ENCODE data around the gene MRPL40. TPM values are rescaled to one million over a fixed set of nuclear protein-coding genes. Genes with fewer than 3 reads are reported as not detected.

MRPL40 gene
- total RNA-seq, 1 experiment from 2014 or later = 40.1 TPM

- peak overlapping the region; percentile 81 for H3K4me2 ChIP-seq (ENCODE audit: low read length)
- RAD21 ChIA-PET (ENCODE audit: low non-redundant PET in 1 of 2, low total read pairs in 2 of 2, uncharacterized antibody in 2 of 2, unreplicated experiment in 2 of 2) = no interaction called here
- peaks cover 8 to 36% of the 10 kb centered on the region in 2 experiments for H3K36me3 ChIP-seq (ENCODE audit: control insufficient read depth in 1 of 2, insufficient read depth in 2 of 2, low read length in 2 of 2)
- H2AFZ ChIP-seq (ENCODE audit: low read depth, low read length, poor library complexity, severe bottlenecking) = no peak overlapping the region
- peak overlapping the region; percentile 93 for H3K9ac ChIP-seq (ENCODE audit: low read length)
- no peak for DNase-seq (ENCODE audit: low read depth, low spot score)
- H3K79me2 ChIP-seq (ENCODE audit: insufficient read depth, low read length) = peaks cover 88% of the 10 kb centered on the region
- no TSS peak for BruUV-seq (replicated peaks)
- no peaks in the 10 kb centered on the region for H3K9me2 ChIP-seq (ENCODE audit: insufficient read depth)
- H4K20me1 ChIP-seq (ENCODE audit: insufficient read depth) = peaks cover 9% of the 10 kb centered on the region; the same call in 1 of the 2 replicates
- ATAC-seq = no peak
- CTCF ChIA-PET = interaction anchor here (0.8 to 1.8 kb wide), 3 partner anchors 152 to 298 kb away, joined by 3 to 8 read pairs (median 5); partner anchors contain the start of gene SLC25A1
- no peak overlapping the region for H3K27ac ChIP-seq (ENCODE audit: low read depth, low read length)
- H3K9me3 ChIP-seq (ENCODE audit: control insufficient read depth in 1 of 2, insufficient read depth in 1 of 2, low read depth in 1 of 2, low read length in 2 of 2) = no peaks in the 10 kb centered on the region
- H3K4me1 ChIP-seq (ENCODE audit: control insufficient read depth in 1 of 2, insufficient read depth in 2 of 2, low read length in 2 of 2) = peaks cover 14 to 23% of the 10 kb centered on the region in 2 experiments; a peak in 3 of 4 replicates
- no peaks in the 10 kb centered on the region for H3K27me3 ChIP-seq (ENCODE audit: insufficient read depth, low read length)
- 0 out of 6 replicates have a peak, but pooled peaks of 1 of the 3 experiments have one; percentile 15 for TF ChIP-seq CTCF (IDR thresholded peaks at IDR 0.05 in 2 of 3, conservative IDR thresholded peaks at IDR 0.05 in 1 of 3; ENCODE audit: borderline replicate concordance in 1 of 3, insufficient read depth in 1 of 3, low read depth in 2 of 3, low read length in 2 of 3)
- TF ChIP-seq SP1 (IDR thresholded peaks at IDR 0.05; ENCODE audit: low read depth) = no peak
- intact Hi-C loops (cut with micrococcal nuclease) = loop anchor here (1.0 to 10.0 kb wide), 5 partner anchors 155 to 355 kb away; partner anchors contain the start of genes DGCR2 and ESS2
- H3K4me3 ChIP-seq (replicated peaks in 1 of 2; ENCODE audit: low read depth in 1 of 2, low read length in 2 of 2) = peak overlapping the region; percentile 80 to 91
- POLR2A ChIA-PET = interaction anchor here (0.8 to 1.2 kb wide), 2 partner anchors 15 to 30 kb away, joined by 3 to 5 read pairs; no protein-coding TSS in a partner anchor
These were observed 45.1 kb downstream of the MRPL40 start for GRCh38 chr22:19477321-19478044.
